Panc1 (cell line): ENCODE data around the gene DMAC1. TPM values are rescaled to one million over a fixed set of nuclear protein-coding genes. Genes with fewer than 3 reads are reported as not detected.

ENCODE experiments used
- ATAC-seq: fragments of 200-7000 bp; cut with Tn5 transposase; 2 replicates; pipeline ENCODE4 v1.9.1; 2020; ENCODE audit warnings: mild to moderate bottlenecking, moderate library complexity
- BruUV-seq: library from RNA; stranded (reverse); fragments of 400-500 nt; replicated peaks from 2 replicates; lab custom pipeline; 2021; lab: Mats Ljungman, UMichigan
- CTCF ChIA-PET: fragments of 300-600 bp; sonication (Branson Sonifier 250); formaldehyde crosslinking; loops from one replicate; lab custom pipeline; 2022; ENCODE audit warnings: antibody characterized with exemption; lab: Charles Lee
- POLR2A ChIA-PET: fragments of 300-600 bp; sonication (Branson Sonifier 250); formaldehyde crosslinking; loops from one replicate; lab custom pipeline; 2022; ENCODE audit warnings: antibody characterized with exemption; lab: Charles Lee
- DNase-seq: peaks from one replicate; pipeline ENCODE4 v3.0.0-alpha.2; 2010; ENCODE audit warnings: low read depth, low spot score
- H3K27ac ChIP-seq: 2 replicates; pipeline ENCODE4 v1.5.1; 2011; ENCODE audit warnings: mild to moderate bottlenecking, low read length, inconsistent platforms
- H3K27me3 ChIP-seq: fragments of 200-500 bp; sonication (Bioruptor generic); 2 replicates; pipeline ENCODE4 v1.6.0; 2014; ENCODE audit warnings: low read length, inconsistent platforms; ENCODE audit not compliant: control insufficient read depth, insufficient read depth
- H3K36me3 ChIP-seq: fragments of 200-500 bp; sonication (Bioruptor generic); 2 replicates; pipeline ENCODE4 v1.5.1; 2014; ENCODE audit warnings: inconsistent platforms, mild to moderate bottlenecking, low read length, moderate library complexity; ENCODE audit not compliant: control insufficient read depth, insufficient read depth
- H3K4me1 ChIP-seq: 2 replicates; pipeline ENCODE4 v1.5.1; 2011; ENCODE audit warnings: inconsistent platforms, mild to moderate bottlenecking, low read length, moderate library complexity; ENCODE audit not compliant: control insufficient read depth, insufficient read depth
- H3K4me3 ChIP-seq, 2 experiments: 2 replicates each; pipeline ENCODE4 v1.5.1; 2011 to 2012; ENCODE audit warnings: low read depth in 2 of 2, low read length in 2 of 2, mild to moderate bottlenecking in 2 of 2, inconsistent platforms in 1 of 2, moderate library complexity in 1 of 2
- H3K9me3 ChIP-seq: fragments of 200-500 bp; sonication (Bioruptor generic); 2 replicates; pipeline ENCODE4 v1.5.1; 2014; ENCODE audit warnings: low read depth, mild to moderate bottlenecking, inconsistent platforms, low read length, moderate library complexity; ENCODE audit not compliant: control insufficient read depth, insufficient read depth
- CTCF ChIP-seq: fragments of 450-650 bp; IDR thresholded peaks from 2 replicates; pipeline ENCODE4 v1.5.1; 2017; ENCODE audit warnings: mild to moderate bottlenecking
- POLR2AphosphoS5 ChIP-seq: IDR thresholded peaks from 2 replicates; pipeline ENCODE4 v1.6.1; 2012; ENCODE audit warnings: mild to moderate bottlenecking, low read depth, low read length, moderate library complexity
- REST ChIP-seq, 2 experiments: IDR thresholded peaks; 2 replicates each; pipeline ENCODE4 v1.6.1; 2011 to 2012; ENCODE audit warnings: low read depth in 2 of 2, control low read depth in 1 of 2, low read length in 1 of 2, mild to moderate bottlenecking in 1 of 2, moderate library complexity in 1 of 2; ENCODE audit not compliant: insufficient read depth in 1 of 2
- SIN3A ChIP-seq: IDR thresholded peaks from 2 replicates; pipeline ENCODE4 v1.6.1; 2012; ENCODE audit warnings: low read depth, mild to moderate bottlenecking, low read length, moderate library complexity, borderline replicate concordance; ENCODE audit not compliant: insufficient read depth
- TCF7L2 ChIP-seq: IDR thresholded peaks from 2 replicates; pipeline ENCODE4 v1.6.1; 2011; ENCODE audit warnings: mild to moderate bottlenecking, low read depth, low read length, inconsistent platforms
- in situ Hi-C: cut with HindIII; loops from 2 replicates; pipeline ENCODE4 v1.10.0; 2016; ENCODE audit warnings: low sequenced_read_pairs, low pct_unique_long_range_greater_than_20kb
- intact Hi-C: fragments of 100-400 bp; cut with micrococcal nuclease; formaldehyde crosslinking; loops from one replicate; pipeline ENCODE4 v1.10.0; 2022; ENCODE audit not compliant: unreplicated experiment
- total RNA-seq: library from RNA; stranded (reverse); gene quantifications from one replicate; pipeline ENCODE4 v1.2.1, GENCODE V29; 2021; ENCODE audit not compliant: unreplicated experiment

Gene DMAC1
- total RNA-seq, 1 experiment from 2014 or later = 13.8 TPM

- no TSS peak for BruUV-seq
- intact Hi-C loops = no loop called here
- Histone ChIP-seq H3K27ac (no peak overlapping the region), H3K36me3 (no peaks in the 10 kb centered on the region), H3K4me3 (no peak overlapping the region), H3K4me1 (no peaks in the 10 kb centered on the region), H3K27me3 (no peaks in the 10 kb centered on the region), H3K9me3 (no peaks in the 10 kb centered on the region)
- TF ChIP-seq POLR2AphosphoS5 = no peak
- TF ChIP-seq TCF7L2 = no peak
- no peak for TF ChIP-seq REST (IDR thresholded peaks at IDR 0.05; ENCODE audit: insufficient read depth in 1 of 2, low read depth in 2 of 2, low read length in 1 of 2)
- no peak for TF ChIP-seq SIN3A
- no peak for TF ChIP-seq CTCF
- POLR2A ChIA-PET = no interaction called here
- no peak for DNase-seq
- in situ Hi-C loops = no loop called here
- ATAC-seq = no peak
- CTCF ChIA-PET = no interaction called here
Observed at GRCh38 chr9:7778851-7779600, 20.6 kb downstream of the DMAC1 start.

- TF ChIP-seq TCF7L2 (no peak), POLR2AphosphoS5 (no peak), REST (IDR thresholded peaks at IDR 0.05; ENCODE audit: insufficient read depth in 1 of 2, low read depth in 2 of 2, low read length in 1 of 2) (no peak), SIN3A (no peak), CTCF (no peak)
- in situ Hi-C loops = no loop called here
- H3K4me3 ChIP-seq = no peak overlapping the region
- no TSS peak for BruUV-seq
- POLR2A ChIA-PET = interaction anchor here (0.6 kb wide), 1 partner anchor 278 kb away, joined by 3 read pairs; no protein-coding TSS in a partner anchor
- H3K27ac ChIP-seq = no peak overlapping the region
- ATAC-seq (no peak), DNase-seq (no peak)
- H3K9me3 ChIP-seq = no peaks in the 10 kb centered on the region
- intact Hi-C loops = no loop called here
- no peaks in the 10 kb centered on the region for H3K27me3 ChIP-seq
- CTCF ChIA-PET = no interaction called here
- H3K4me1 ChIP-seq = no peaks in the 10 kb centered on the region
- H3K36me3 ChIP-seq = no peaks in the 10 kb centered on the region
Observed at GRCh38 chr9:7777771-7778170, 21.8 kb downstream of the DMAC1 start.
